HK-2 (cell line): ENCODE data around the gene MRGPRE.

ENCODE experiments used
- DNase-seq: peaks from one replicate; pipeline ENCODE4 v3.0.0-alpha.2; 2018; ENCODE audit not compliant: unreplicated experiment

MRGPRE gene

DNA sequence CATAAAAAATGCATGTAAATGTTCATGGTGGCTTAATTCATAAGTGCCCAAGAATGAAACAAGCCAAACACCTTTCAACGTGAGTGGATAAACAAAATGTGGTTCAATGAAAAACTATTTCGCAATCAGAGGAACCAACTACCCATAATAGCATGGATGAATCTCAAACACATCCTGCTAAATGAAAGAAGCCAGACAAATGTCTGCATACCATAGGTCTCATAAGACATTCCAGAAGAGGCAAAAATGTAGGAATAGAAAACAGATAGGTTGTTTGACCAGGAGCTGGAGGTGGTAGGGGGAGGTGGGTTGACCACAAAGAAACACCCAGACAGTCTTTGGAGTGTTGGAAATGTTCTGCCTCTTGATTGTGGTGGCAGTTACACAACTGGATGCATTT is 53.9 kb downstream of the MRGPRE start:
- no peak for DNase-seq

DNA sequence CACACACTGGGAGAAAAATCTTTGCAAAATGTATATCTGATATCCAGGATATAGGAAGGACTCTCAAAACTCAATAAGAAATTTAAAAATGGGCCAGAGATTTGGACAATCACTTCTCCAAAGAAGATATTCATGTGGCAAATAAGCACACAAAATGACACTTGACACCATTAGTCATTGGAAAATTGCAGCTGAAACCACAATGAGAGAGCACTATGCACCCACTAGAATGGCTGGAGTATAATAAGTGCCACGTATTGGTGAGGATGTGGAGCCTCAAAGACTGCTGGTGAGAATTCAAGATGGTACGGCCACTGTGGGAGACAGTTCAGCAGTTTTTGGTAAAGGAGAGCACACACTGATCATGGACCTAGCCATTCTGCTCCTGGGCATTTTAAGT is 54.3 kb downstream of the MRGPRE start:
- DNase-seq: no peak
